HFFc6 (cell line): ENCODE results near the gene MCM5. TPM values are rescaled to one million over a fixed set of nuclear protein-coding genes. Genes with fewer than 3 reads are reported as not detected.
A peak's percentile ranks its signal among the peaks of the same experiment; 100 is the strongest.
"Not testable (repeated sequence)": the region's sequence is repeated elsewhere in the genome, so short reads cannot be mapped to it uniquely, and the experiment has no call there.

ENCODE experiments used
- DNase-seq: peaks from one replicate; pipeline ENCODE4 v3.0.0-alpha.2; 2018
- H3K27ac Mint-ChIP-seq: 2 replicates; pipeline ENCODE4 v1.8.0; 2020; ENCODE audit warnings: mild to moderate bottlenecking, mixed read lengths
- H3K27me3 Mint-ChIP-seq: 2 replicates; pipeline ENCODE4 v1.8.0; 2021; ENCODE audit warnings: mild to moderate bottlenecking, moderate library complexity, mixed read lengths; ENCODE audit not compliant: insufficient read depth
- H3K36me3 Mint-ChIP-seq: 2 replicates; pipeline ENCODE4 v1.8.0; 2021; ENCODE audit warnings: low read depth, mixed read lengths
- H3K4me1 Mint-ChIP-seq: 2 replicates; pipeline ENCODE4 v1.8.0; 2020; ENCODE audit warnings: low read depth, mixed read lengths
- H3K4me3 Mint-ChIP-seq: 2 replicates; pipeline ENCODE4 v1.8.0; 2020; ENCODE audit warnings: mild to moderate bottlenecking, moderate library complexity, mixed read lengths
- H3K9me3 Mint-ChIP-seq: 2 replicates; pipeline ENCODE4 v1.8.0; 2020; ENCODE audit warnings: mild to moderate bottlenecking, mixed read lengths
- total RNA-seq, 6 experiments: library from RNA; stranded (reverse); fragmentation: NEBNext Ultra II Directional; extraction: Animal tissue kit (Norgen Biotek cat#: 25700); gene quantifications; 2 replicates in 1 of 6; 3 replicates in 5 of 6; pipeline ENCODE4 v1.2.3, GENCODE V29; 2021
- TF ChIP-seq, protein P1 (sequence below): fragments of 200-600 bp; sonication (generic); IDR thresholded peaks from 2 replicates; pipeline ENCODE4 v1.5.0; 2021; ENCODE audit warnings: antibody characterized with exemption, mild to moderate bottlenecking

Gene MCM5
- total RNA-seq, 6 experiments from 2014 or later: 41.1 to 96.3 (median 79.9) TPM

GRCh38 chr22:35467681-35468434 is 67.9 kb downstream of the MCM5 start:
- TF ChIP-seq, protein P1, sequence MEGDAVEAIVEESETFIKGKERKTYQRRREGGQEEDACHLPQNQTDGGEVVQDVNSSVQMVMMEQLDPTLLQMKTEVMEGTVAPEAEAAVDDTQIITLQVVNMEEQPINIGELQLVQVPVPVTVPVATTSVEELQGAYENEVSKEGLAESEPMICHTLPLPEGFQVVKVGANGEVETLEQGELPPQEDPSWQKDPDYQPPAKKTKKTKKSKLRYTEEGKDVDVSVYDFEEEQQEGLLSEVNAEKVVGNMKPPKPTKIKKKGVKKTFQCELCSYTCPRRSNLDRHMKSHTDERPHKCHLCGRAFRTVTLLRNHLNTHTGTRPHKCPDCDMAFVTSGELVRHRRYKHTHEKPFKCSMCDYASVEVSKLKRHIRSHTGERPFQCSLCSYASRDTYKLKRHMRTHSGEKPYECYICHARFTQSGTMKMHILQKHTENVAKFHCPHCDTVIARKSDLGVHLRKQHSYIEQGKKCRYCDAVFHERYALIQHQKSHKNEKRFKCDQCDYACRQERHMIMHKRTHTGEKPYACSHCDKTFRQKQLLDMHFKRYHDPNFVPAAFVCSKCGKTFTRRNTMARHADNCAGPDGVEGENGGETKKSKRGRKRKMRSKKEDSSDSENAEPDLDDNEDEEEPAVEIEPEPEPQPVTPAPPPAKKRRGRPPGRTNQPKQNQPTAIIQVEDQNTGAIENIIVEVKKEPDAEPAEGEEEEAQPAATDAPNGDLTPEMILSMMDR: no peak
- Mint-ChIP-seq H3K27ac (peak overlapping the region; percentile 50), H3K27me3 (peaks cover 7% of the 10 kb centered on the region), H3K4me3 (no peak overlapping the region), H3K4me1 (peaks cover 20% of the 10 kb centered on the region), H3K36me3 (0 out of 2 replicates have a peak, but pooled peaks cover 4% of the 10 kb centered on the region), H3K9me3 (no peaks in the 10 kb centered on the region; the same call in 1 of the 2 replicates)
- DNase-seq: no peak

GRCh38 chr22:35470903-35471321 is 71.0 kb downstream of the MCM5 start:
- no peak for DNase-seq
- no peak overlapping the region for H3K4me3 Mint-ChIP-seq
- H3K9me3 Mint-ChIP-seq: no peaks in the 10 kb centered on the region
- TF ChIP-seq, protein P1: peak; percentile 31; the same call in 1 of the 2 replicates
- 0 out of 2 replicates have a peak, but pooled peaks cover 4% of the 10 kb centered on the region for H3K36me3 Mint-ChIP-seq
- no peak overlapping the region for H3K27ac Mint-ChIP-seq
- peaks cover 4% of the 10 kb centered on the region for H3K27me3 Mint-ChIP-seq
- H3K4me1 Mint-ChIP-seq: peaks cover 20% of the 10 kb centered on the region

GRCh38 chr22:35471566-35471965 is 71.6 kb downstream of the MCM5 start:
- not testable (repeated sequence) for DNase-seq, H3K36me3 Mint-ChIP-seq, H3K27ac Mint-ChIP-seq, H3K4me3 Mint-ChIP-seq, H3K9me3 Mint-ChIP-seq, H3K27me3 Mint-ChIP-seq
- peaks cover 20% of the 10 kb centered on the region for H3K4me1 Mint-ChIP-seq

GRCh38 chr22:35472488-35472887 is 72.5 kb downstream of the MCM5 start:
- Mint-ChIP-seq H3K36me3 (0 out of 2 replicates have a peak, but pooled peaks cover 4% of the 10 kb centered on the region), H3K9me3 (no peaks in the 10 kb centered on the region), H3K4me1 (peaks cover 19% of the 10 kb centered on the region), H3K4me3 (no peak overlapping the region), H3K27ac (no peak overlapping the region), H3K27me3 (peaks cover 4% of the 10 kb centered on the region)
- DNase-seq: no peak
- TF ChIP-seq, protein P1: no peak

- H3K27ac Mint-ChIP-seq: no peak overlapping the region
- H3K4me3 Mint-ChIP-seq: no peak overlapping the region
- H3K4me1 Mint-ChIP-seq: peaks cover 24% of the 10 kb centered on the region
- peaks cover 2% of the 10 kb centered on the region for H3K27me3 Mint-ChIP-seq
- 0 out of 2 replicates have a peak, but pooled peaks cover 4% of the 10 kb centered on the region for H3K36me3 Mint-ChIP-seq
- no peak for DNase-seq
- TF ChIP-seq, protein P1: no peak
- H3K9me3 Mint-ChIP-seq: no peaks in the 10 kb centered on the region
Measured at GRCh38 chr22:35473971-35474370, 74.0 kb downstream of the MCM5 start.

Other genes starting within 250 kb of the MCM5 start
- 10 to 100 TPM; 20.2 to 26.0 (median 24.4) TPM for gene HMGXB4, start 142.6 kb upstream of the MCM5 start, total RNA-seq
- gene TOM1, start 100.2 kb upstream of the MCM5 start, total RNA-seq: 10 to 100 TPM; 34.2 to 47.2 (median 44.6) TPM
- gene HMOX1, start 19.0 kb upstream of the MCM5 start, total RNA-seq: 100 to 1,000 TPM in 1 of 6 experiments, 10 to 100 TPM in 5; 51.2 to 117 (median 56.2) TPM
- gene RASD2, start 140.7 kb downstream of the MCM5 start, total RNA-seq: not detected
- not detected for gene MB, start 217.2 kb downstream of the MCM5 start, total RNA-seq
- gene APOL6, start 248.3 kb downstream of the MCM5 start, total RNA-seq: 1 to 10 TPM; 1.4 to 3.6 (median 3.4) TPM